GM23338 (cell line): Measurements from ENCODE around the gene SLC24A4.

Experiments used
- CTCF ChIP-seq, 2 experiments: fragments of 200-600 bp in 1 of 2; sonication (generic) in 1 of 2; conservative IDR thresholded peaks; 2 replicates each; pipeline versions ENCODE4 v1.5.1 to v1.6.1; 2016 to 2017; ENCODE audit warnings: antibody characterized with exemption in 2 of 2, low read depth in 2 of 2, mild to moderate bottlenecking in 2 of 2, moderate library complexity in 1 of 2
- EZH2 ChIP-seq: fragments of 200-600 bp; sonication (generic); IDR thresholded peaks from one replicate; pipeline ENCODE4 v1.8.0; 2017; ENCODE audit warnings: antibody characterized with exemption, mild to moderate bottlenecking, low read depth; ENCODE audit not compliant: unreplicated experiment
- POLR2AphosphoS5 ChIP-seq: IDR thresholded peaks from 2 replicates; pipeline ENCODE4 v1.6.1; 2016; ENCODE audit warnings: antibody characterized with exemption, low read depth

GRCh38 chr14:92407410-92407809 is 84.4 kb downstream of the SLC24A4 start:
- TF ChIP-seq EZH2 (no peak), CTCF (conservative IDR thresholded peaks at IDR 0.05; ENCODE audit: low read depth in 2 of 2) (no peak), POLR2AphosphoS5 (no peak)
